ENCODE data around the gene CCBE1. TPM values are rescaled to one million over a fixed set of nuclear protein-coding genes. Genes with fewer than 3 reads are reported as not detected.
"Not testable (repeated sequence)": the region's sequence is repeated elsewhere in the genome, so short reads cannot be mapped to it uniquely, and the experiment has no call there.

The CCBE1 gene
- polyA plus RNA-seq, 3 donors = 33.4 to 39.4 (median 34.8) TPM

GRCh38 chr18:59686260-59686659, 11.0 kb downstream of the CCBE1 start:
- no peak for DNase-seq (ENCODE audit: low read depth in 3 of 3, low spot score in 2 of 3)

GRCh38 chr18:59685501-59685900, 11.7 kb downstream of the CCBE1 start:
- no peak for DNase-seq (ENCODE audit: low read depth in 3 of 3, low spot score in 2 of 3)

- no peak for DNase-seq (ENCODE audit: low read depth in 3 of 3, low spot score in 2 of 3)
Measured at GRCh38 chr18:59684777-59685176, 12.4 kb downstream of the CCBE1 start.

GRCh38 chr18:59681521-59682004, 15.7 kb downstream of the CCBE1 start:
- no peak for DNase-seq (ENCODE audit: low read depth in 3 of 3, low spot score in 2 of 3)

GRCh38 chr18:59681051-59681450, 16.2 kb downstream of the CCBE1 start:
- DNase-seq (ENCODE audit: low read depth in 3 of 3, low spot score in 2 of 3) = no peak

- no peak for DNase-seq (ENCODE audit: low read depth in 3 of 3, low spot score in 2 of 3)
Measured at GRCh38 chr18:59675346-59675745, 21.9 kb downstream of the CCBE1 start.

GRCh38 chr18:59674903-59675270, 22.3 kb downstream of the CCBE1 start:
- no peak for DNase-seq (ENCODE audit: low read depth in 3 of 3, low spot score in 2 of 3)

- no peak for DNase-seq (ENCODE audit: low read depth in 3 of 3, low spot score in 2 of 3)
Measured at GRCh38 chr18:59674186-59674902, 22.9 kb downstream of the CCBE1 start.

GRCh38 chr18:59672235-59672711, 24.9 kb downstream of the CCBE1 start:
- no peak for DNase-seq (ENCODE audit: low read depth in 3 of 3, low spot score in 2 of 3)

GRCh38 chr18:59671551-59671950, 25.7 kb downstream of the CCBE1 start:
- no peak for DNase-seq (ENCODE audit: low read depth in 3 of 3, low spot score in 2 of 3)

- DNase-seq (ENCODE audit: low read depth in 3 of 3, low spot score in 2 of 3) = no peak
Measured at GRCh38 chr18:59669872-59670657, 27.2 kb downstream of the CCBE1 start.

- no peak for DNase-seq (ENCODE audit: low read depth in 3 of 3, low spot score in 2 of 3)
Measured at GRCh38 chr18:59667488-59667887, 29.7 kb downstream of the CCBE1 start.

- not testable (repeated sequence) for DNase-seq (ENCODE audit: low read depth in 3 of 3, low spot score in 2 of 3)
Measured at GRCh38 chr18:59666007-59666402, 31.2 kb downstream of the CCBE1 start.

GRCh38 chr18:59665057-59666006, 31.9 kb downstream of the CCBE1 start:
- no peak for DNase-seq (ENCODE audit: low read depth in 3 of 3, low spot score in 2 of 3)

- DNase-seq (ENCODE audit: low read depth in 3 of 3, low spot score in 2 of 3) = no peak
Measured at GRCh38 chr18:59664329-59664728, 32.9 kb downstream of the CCBE1 start.

GRCh38 chr18:59663096-59663495, 34.1 kb downstream of the CCBE1 start:
- no peak for DNase-seq (ENCODE audit: low read depth in 3 of 3, low spot score in 2 of 3)

- no peak for DNase-seq (ENCODE audit: low read depth in 3 of 3, low spot score in 2 of 3)
Measured at GRCh38 chr18:59661891-59662701, 35.1 kb downstream of the CCBE1 start.

- DNase-seq (ENCODE audit: low read depth in 3 of 3, low spot score in 2 of 3) = no peak
Measured at GRCh38 chr18:59660786-59661743, 36.2 kb downstream of the CCBE1 start.

GRCh38 chr18:59660366-59660765, 36.9 kb downstream of the CCBE1 start:
- DNase-seq (ENCODE audit: low read depth in 3 of 3, low spot score in 2 of 3) = no peak

Measured in right renal cortex interstitium (tissue), 3 donors.